Stimulated activated CD8-positive, alpha-beta memory T cell treated with anti-CD3 and anti-CD28 coated beads, Interleukin-4, amount 100 ng/mL, for 1 hour (primary cell): ENCODE results near the gene UCN3.
"Not testable (repeated sequence)": the region's sequence is repeated elsewhere in the genome, so short reads cannot be mapped to it uniquely, and the experiment has no call there.

ENCODE experiments used
- DNase-seq, 2 donors: peaks; one replicate each; pipeline ENCODE4 v3.0.0-alpha.2; 2020; ENCODE audit warnings: low read depth in 2 of 2, low spot score in 1 of 2

The UCN3 gene

GRCh38 chr10:5365928-5366327 is 1.2 kb downstream of the UCN3 start:
- DNase-seq = no peak

GRCh38 chr10:5369362-5370158 is 4.8 kb downstream of the UCN3 start:
- DNase-seq = no peak

GRCh38 chr10:5370493-5371352 is 6.0 kb downstream of the UCN3 start:
- no peak for DNase-seq

GRCh38 chr10:5373307-5373706 is 8.5 kb downstream of the UCN3 start:
- no peak for DNase-seq

- no peak for DNase-seq
Observed at GRCh38 chr10:5373891-5374611, 9.3 kb downstream of the UCN3 start.

- no peak for DNase-seq
Observed at GRCh38 chr10:5376450-5376849, 11.7 kb downstream of the UCN3 start.

GRCh38 chr10:5379202-5379601 is 14.4 kb downstream of the UCN3 start:
- not testable (repeated sequence) for DNase-seq

GRCh38 chr10:5380395-5380794 is 15.6 kb downstream of the UCN3 start:
- not testable (repeated sequence) for DNase-seq

- DNase-seq = no peak
Observed at GRCh38 chr10:5381187-5381586, 16.4 kb downstream of the UCN3 start.

GRCh38 chr10:5385224-5385623 is 20.5 kb downstream of the UCN3 start:
- no peak for DNase-seq

- DNase-seq = no peak
Observed at GRCh38 chr10:5387169-5387568, 22.4 kb downstream of the UCN3 start.

- no peak for DNase-seq
Observed at GRCh38 chr10:5390607-5391205, 25.9 kb downstream of the UCN3 start.

- no peak for DNase-seq
Observed at GRCh38 chr10:5391790-5392189, 27.0 kb downstream of the UCN3 start.

- no peak for DNase-seq
Observed at GRCh38 chr10:5393529-5393928, 28.8 kb downstream of the UCN3 start.

- DNase-seq = no peak
Observed at GRCh38 chr10:5395168-5395567, 30.4 kb downstream of the UCN3 start.

GRCh38 chr10:5396556-5397300 is 32.0 kb downstream of the UCN3 start:
- no peak for DNase-seq

- no peak for DNase-seq
Observed at GRCh38 chr10:5399332-5399731, 34.6 kb downstream of the UCN3 start.

- DNase-seq = no peak
Observed at GRCh38 chr10:5400468-5401240, 35.9 kb downstream of the UCN3 start.

GRCh38 chr10:5402798-5403197 is 38.0 kb downstream of the UCN3 start:
- no peak for DNase-seq
